ENCODE data around the gene TCAP. TPM values are rescaled to one million over a fixed set of nuclear protein-coding genes. Genes with fewer than 3 reads are reported as not detected.

The TCAP gene
- total and polyA plus RNA-seq, 2 experiments from 2014 or later: 0.61 to 2.1 TPM

- TF ChIP-seq STAT1 (IDR thresholded peaks at IDR 0.05; ENCODE audit: unreplicated experiment): no peak
- no peak for TF ChIP-seq EZH2phosphoT487 (IDR thresholded peaks at IDR 0.05; ENCODE audit: unreplicated experiment)
- no peak for TF ChIP-seq ZNF331 (CRISPR knock-in tag; IDR thresholded peaks at IDR 0.05; ENCODE audit: low read depth)
- no peak for TF ChIP-seq ZNF462 (CRISPR knock-in tag; IDR thresholded peaks at IDR 0.05)
- no peak for TF ChIP-seq JUNB (IDR thresholded peaks at IDR 0.05; ENCODE audit: unreplicated experiment)
- no peak for TF ChIP-seq ZNF114 (CRISPR knock-in tag; IDR thresholded peaks at IDR 0.05)
- TF ChIP-seq CREB1 (CRISPR knock-in tag; IDR thresholded peaks at IDR 0.05; ENCODE audit: low read depth): no peak
- no peak for TF ChIP-seq POLR2AphosphoS5 (IDR thresholded peaks at IDR 0.05; ENCODE audit: low read depth)
- TF ChIP-seq EZH2 (IDR thresholded peaks at IDR 0.05; ENCODE audit: low read depth, unreplicated experiment): no peak
- no peak for TF ChIP-seq REST (IDR thresholded peaks at IDR 0.05; ENCODE audit: unreplicated experiment)
- TF ChIP-seq NANOG (IDR thresholded peaks at IDR 0.05; ENCODE audit: borderline replicate concordance): no peak
- TF ChIP-seq ETS1 (IDR thresholded peaks at IDR 0.05): no peak
- Histone ChIP-seq H3K27me3 (ENCODE audit: insufficient read depth) (peaks cover 6% of the 10 kb centered on the region), H3K9me2 (ENCODE audit: insufficient read depth) (no peaks in the 10 kb centered on the region), H3K79me2 (replicated peaks; ENCODE audit: insufficient read depth) (no peaks in the 10 kb centered on the region), H3K4me1 (ENCODE audit: insufficient read depth) (0 out of 2 replicates have a peak, but pooled peaks cover 5% of the 10 kb centered on the region), H3K4me3 (no peak overlapping the region), H3K27ac (ENCODE audit: low read depth) (no peak overlapping the region), H2AFZ (no peak overlapping the region), H3F3A (replicated peaks; ENCODE audit: low read depth) (no peaks in the 10 kb centered on the region), H3K36me3 (ENCODE audit: insufficient read depth) (no peaks in the 10 kb centered on the region), H3K4me2 (no peak overlapping the region), H4K20me1 (replicated peaks; ENCODE audit: insufficient read depth) (no peaks in the 10 kb centered on the region)
- H3K4me3 Mint-ChIP-seq: no peak overlapping the region
- ATAC-seq (no peak), DNase-seq (ENCODE audit: low spot score) (no peak)
- no peak overlapping the region for H3K27ac Mint-ChIP-seq
- H3K36me3 Mint-ChIP-seq (ENCODE audit: low read depth): 0 out of 3 replicates have a peak, but pooled peaks cover 4% of the 10 kb centered on the region
- H3K4me1 Mint-ChIP-seq: peaks cover 32% of the 10 kb centered on the region
- H3K9me3 Mint-ChIP-seq: no peaks in the 10 kb centered on the region
- H3K27me3 Mint-ChIP-seq (ENCODE audit: insufficient read depth, low read depth, poor library complexity): peaks cover 34% of the 10 kb centered on the region
Observed at GRCh38 chr17:39674179-39674578, 9.0 kb downstream of the TCAP start.
